ENCODE measurements around the gene TMF1.

DNA sequence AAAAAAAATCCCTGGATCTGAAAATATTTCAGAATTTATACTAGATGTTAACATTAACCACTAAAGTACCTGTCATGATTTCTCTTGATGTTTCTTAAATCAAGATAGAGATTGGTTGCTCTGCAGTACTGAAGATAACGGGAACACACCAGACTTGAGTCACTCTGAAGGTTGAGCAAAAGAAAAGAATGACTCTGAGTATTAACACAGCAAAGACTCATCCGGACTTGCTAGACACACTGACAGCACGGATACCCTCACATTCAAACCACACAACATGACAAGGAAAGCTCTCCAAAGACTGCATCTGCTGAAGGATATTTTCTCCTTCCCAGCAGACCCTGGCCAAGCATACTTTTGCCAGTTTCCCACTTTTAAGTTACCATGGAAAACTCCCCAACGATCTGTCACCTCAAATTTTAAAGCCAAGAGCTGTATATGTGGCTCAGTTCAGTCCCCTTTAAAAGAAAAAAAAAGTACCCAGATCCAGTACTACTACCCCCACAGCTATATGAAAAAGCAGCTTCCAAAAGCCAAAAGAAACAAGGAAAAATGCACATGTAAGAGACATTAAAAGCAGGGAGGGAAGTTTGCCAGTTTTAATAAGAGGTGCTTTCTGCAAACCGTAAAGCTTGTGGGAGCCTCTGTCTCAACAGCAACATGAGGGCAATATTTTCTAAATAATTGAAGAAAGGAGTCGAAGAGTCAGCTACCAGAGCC is 46.9 kb downstream of the TMF1 start:
- no peak for TF ChIP-seq POLR2AphosphoS5 (IDR thresholded peaks at IDR 0.05; ENCODE audit: low read depth, low read length)
- TF ChIP-seq, protein P1, sequence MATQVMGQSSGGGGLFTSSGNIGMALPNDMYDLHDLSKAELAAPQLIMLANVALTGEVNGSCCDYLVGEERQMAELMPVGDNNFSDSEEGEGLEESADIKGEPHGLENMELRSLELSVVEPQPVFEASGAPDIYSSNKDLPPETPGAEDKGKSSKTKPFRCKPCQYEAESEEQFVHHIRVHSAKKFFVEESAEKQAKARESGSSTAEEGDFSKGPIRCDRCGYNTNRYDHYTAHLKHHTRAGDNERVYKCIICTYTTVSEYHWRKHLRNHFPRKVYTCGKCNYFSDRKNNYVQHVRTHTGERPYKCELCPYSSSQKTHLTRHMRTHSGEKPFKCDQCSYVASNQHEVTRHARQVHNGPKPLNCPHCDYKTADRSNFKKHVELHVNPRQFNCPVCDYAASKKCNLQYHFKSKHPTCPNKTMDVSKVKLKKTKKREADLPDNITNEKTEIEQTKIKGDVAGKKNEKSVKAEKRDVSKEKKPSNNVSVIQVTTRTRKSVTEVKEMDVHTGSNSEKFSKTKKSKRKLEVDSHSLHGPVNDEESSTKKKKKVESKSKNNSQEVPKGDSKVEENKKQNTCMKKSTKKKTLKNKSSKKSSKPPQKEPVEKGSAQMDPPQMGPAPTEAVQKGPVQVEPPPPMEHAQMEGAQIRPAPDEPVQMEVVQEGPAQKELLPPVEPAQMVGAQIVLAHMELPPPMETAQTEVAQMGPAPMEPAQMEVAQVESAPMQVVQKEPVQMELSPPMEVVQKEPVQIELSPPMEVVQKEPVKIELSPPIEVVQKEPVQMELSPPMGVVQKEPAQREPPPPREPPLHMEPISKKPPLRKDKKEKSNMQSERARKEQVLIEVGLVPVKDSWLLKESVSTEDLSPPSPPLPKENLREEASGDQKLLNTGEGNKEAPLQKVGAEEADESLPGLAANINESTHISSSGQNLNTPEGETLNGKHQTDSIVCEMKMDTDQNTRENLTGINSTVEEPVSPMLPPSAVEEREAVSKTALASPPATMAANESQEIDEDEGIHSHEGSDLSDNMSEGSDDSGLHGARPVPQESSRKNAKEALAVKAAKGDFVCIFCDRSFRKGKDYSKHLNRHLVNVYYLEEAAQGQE (IDR thresholded peaks at IDR 0.05; ENCODE audit: insufficient read depth in 1 of 2, low read depth in 2 of 2, low read length in 2 of 2): no peak
- TF ChIP-seq TAF1 (IDR thresholded peaks at IDR 0.05; ENCODE audit: borderline replicate concordance, insufficient read depth, low read length): no peak
- TF ChIP-seq SIN3A (IDR thresholded peaks at IDR 0.05; ENCODE audit: borderline replicate concordance, insufficient read depth, low read length): no peak
